Prostate gland (tissue), 2 donors: Measurements from ENCODE around the gene SIVA1.

Experiments used
- POLR2AphosphoS5 ChIP-seq: sonication (generic); formaldehyde crosslinking; IDR thresholded peaks from one replicate; pipeline ENCODE4 v1.6.1; 2017; ENCODE audit warnings: antibody characterized with exemption
- TF ChIP-seq, protein P1 (sequence below), 4 experiments: fragments of 200-600 bp in 2 of 4; fragments of 450-650 bp in 2 of 4; sonication (generic) in 2 of 4; IDR thresholded peaks; 1 replicate in 3 of 4; 2 replicates in 1 of 4; pipeline ENCODE4 v1.5.1; 2016 to 2019; ENCODE audit warnings: antibody characterized with exemption in 4 of 4, mild to moderate bottlenecking in 2 of 4, moderate library complexity in 2 of 4

DNA sequence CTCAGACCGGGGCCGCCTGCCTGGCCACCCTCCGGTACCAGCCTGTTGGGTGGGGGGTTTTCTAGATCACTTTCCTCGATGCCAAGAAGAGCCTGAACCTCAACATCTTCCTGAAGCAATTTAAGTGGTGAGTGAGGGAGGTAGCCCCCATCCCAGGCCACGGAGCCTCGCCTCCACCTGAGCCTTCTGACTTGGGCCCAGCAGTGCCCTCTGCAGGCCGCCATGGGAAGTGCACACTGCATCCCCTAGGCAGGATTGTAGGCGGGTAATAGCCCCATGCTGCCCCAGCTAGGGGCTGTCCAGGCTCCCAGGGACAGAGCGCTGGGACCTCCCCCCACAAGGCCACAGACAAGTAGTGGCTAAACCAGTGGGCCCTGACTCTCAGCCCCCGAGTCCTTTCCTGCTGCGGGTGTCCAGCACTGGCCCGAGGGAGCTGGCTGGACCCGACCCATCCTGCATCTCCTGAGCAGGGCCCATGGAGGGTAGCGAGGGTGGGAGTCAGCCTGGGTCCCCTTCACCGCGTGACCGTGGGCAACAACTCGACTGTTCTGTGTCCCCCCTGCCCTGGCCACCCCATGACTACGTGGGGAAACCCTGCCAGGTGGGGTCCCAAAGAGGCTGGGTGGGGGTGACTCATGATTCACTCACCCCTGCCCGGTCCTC lies 44.2 kb upstream of the SIVA1 start:
- TF ChIP-seq, protein P1, sequence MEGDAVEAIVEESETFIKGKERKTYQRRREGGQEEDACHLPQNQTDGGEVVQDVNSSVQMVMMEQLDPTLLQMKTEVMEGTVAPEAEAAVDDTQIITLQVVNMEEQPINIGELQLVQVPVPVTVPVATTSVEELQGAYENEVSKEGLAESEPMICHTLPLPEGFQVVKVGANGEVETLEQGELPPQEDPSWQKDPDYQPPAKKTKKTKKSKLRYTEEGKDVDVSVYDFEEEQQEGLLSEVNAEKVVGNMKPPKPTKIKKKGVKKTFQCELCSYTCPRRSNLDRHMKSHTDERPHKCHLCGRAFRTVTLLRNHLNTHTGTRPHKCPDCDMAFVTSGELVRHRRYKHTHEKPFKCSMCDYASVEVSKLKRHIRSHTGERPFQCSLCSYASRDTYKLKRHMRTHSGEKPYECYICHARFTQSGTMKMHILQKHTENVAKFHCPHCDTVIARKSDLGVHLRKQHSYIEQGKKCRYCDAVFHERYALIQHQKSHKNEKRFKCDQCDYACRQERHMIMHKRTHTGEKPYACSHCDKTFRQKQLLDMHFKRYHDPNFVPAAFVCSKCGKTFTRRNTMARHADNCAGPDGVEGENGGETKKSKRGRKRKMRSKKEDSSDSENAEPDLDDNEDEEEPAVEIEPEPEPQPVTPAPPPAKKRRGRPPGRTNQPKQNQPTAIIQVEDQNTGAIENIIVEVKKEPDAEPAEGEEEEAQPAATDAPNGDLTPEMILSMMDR (IDR thresholded peaks at IDR 0.05) = peak; percentile 88 to 97 (median 94)
- peak; percentile 24 for TF ChIP-seq POLR2AphosphoS5
